Forelimb muscle (tissue), 1 donor: ENCODE measurements around the gene TMEM61. TPM values are rescaled to one million over a fixed set of nuclear protein-coding genes. Genes with fewer than 3 reads are reported as not detected.
"Not testable (repeated sequence)": the region's sequence is repeated elsewhere in the genome, so short reads cannot be mapped to it uniquely, and the experiment has no call there.

Experiments
- DNase-seq: peaks from one replicate; pipeline ENCODE4 v3.0.0-alpha.2; 2013; ENCODE audit warnings: low read depth
- polyA plus RNA-seq: library from polyadenylated mRNA; unstranded; fragments of 120-200 nt; gene quantifications from one replicate; pipeline ENCODE4 v1.2.1, GENCODE V29; 2013; ENCODE audit not compliant: insufficient read length

The TMEM61 gene
- polyA plus RNA-seq, 1 donor, result not detected

DNA sequence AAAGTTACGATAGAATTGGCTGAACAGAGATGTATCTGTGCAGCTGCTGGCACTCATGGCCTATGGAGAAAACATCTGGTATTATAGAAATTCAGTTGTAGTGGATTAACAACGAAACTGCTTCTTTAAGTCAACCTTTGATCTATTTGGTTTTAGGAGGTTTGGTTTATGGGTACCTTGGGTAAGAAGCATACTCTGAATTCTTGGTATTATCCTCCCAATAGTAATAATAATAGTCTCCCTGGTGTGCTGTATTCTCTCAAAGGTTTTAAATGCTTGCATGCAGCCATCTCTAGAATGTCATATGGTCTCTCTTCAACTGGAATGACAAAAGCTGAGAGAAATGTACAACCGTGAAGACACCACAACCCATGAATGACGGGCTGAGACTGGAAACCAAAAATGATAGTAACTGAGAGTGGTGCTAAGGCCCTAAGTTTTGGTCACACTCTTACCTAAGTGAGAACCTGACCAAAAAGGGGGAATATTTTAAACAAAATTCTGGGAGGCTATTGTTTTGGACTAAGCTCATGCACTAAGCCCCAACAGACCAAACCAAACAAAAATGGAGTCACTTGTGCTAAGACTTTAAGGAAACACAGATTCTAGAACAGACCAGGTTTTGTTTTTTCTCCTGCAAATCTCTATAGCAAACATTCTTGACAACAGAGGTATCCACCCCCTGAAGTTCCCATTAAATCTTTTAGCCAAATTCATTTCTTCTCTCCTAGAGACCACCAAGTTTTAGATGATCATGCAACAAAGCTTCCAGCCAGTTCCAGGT, 17.6 kb upstream of the TMEM61 start:
- DNase-seq, result no peak

DNA sequence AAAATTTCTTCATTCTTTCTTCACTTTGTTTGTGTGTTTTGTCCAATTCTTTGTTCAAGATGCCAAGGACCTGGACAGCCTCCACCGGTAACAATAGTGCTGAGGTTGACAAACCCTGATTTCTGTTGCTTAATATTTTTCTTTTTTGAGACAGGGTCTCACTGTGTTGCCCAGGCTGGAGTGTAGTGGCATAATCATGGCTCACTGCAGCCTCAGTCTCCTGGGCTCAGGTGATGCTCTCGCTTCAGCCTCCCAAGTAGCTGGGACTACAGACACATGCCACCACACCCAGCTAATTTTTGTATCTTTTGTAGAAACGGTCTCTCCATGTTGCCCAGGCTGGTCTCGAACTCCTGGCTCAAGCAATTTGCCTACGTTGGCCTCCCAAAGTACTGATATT, 16.6 kb upstream of the TMEM61 start:
- not testable (repeated sequence) for DNase-seq

DNA sequence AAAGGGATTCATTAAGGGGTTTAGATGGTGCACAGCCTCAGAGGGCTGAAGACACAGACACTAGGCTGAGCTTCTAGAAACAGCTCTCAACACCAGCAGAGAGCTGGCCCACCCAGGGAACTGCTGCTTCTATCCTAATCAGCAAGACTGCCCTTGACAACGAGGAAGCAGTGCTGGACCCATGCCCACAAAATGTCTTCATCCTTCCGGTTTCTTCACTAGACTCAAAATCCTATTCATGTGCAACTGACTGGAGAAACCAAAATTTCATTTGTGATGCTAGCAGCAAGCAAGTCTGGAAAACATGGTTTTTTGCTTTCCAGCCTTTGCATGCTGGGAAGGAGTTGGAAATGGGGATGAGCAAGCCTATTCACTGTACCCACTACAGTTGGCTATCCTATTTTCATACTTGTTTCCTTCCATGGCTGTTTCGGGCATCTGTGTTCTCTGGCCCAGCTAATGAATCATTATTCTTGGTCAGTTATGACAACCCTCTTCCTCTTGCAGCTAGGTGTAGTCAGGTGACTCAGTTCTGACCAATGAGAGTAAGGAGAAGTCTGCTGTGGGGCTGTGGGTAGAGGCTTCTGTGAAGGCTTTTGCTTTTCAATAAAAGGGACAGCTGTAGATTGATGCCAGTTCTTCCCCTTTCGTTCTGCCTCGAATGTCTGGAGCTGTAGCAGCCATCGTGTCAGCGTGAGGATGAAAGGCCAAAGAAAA, 14.6 kb upstream of the TMEM61 start:
- no peak for DNase-seq

DNA sequence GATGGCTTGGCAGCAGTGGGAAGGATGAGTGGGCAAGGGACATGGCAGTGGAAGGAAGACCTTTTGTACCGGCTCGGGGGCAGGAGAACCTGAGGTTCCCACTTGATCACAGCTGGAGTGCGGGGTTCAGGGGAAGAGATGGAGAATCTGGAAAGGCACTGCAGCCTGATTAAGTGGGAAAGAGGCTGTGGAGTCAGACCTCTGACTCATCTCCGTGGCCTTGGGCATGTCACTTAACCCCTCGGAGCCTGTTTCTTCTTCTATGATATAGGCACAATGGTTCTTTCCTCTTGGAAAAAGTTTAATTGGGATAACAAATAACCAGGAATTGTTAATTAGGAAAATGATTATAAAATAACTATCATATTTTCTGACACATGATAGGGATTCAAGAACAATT, 13.1 kb upstream of the TMEM61 start:
- no peak for DNase-seq

DNA sequence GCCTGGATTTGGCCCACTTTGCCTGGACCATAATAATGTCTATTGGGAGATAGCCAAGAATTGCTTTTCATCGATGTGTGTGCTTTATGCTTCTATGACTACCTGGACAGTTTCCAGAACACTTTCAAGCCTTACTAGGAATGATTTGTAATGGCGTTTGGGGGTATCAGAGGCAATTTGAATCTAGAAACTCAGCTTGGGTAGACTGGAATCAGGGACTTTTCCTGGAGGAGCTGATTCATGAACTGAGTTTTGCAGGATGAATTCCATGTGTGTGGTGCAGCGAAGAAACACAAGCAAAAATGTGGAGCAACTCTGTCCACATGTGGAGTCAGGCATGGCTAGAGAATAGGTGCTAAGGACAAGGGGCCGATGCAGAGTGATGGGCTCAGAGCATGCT, 11.9 kb upstream of the TMEM61 start:
- no peak for DNase-seq

DNA sequence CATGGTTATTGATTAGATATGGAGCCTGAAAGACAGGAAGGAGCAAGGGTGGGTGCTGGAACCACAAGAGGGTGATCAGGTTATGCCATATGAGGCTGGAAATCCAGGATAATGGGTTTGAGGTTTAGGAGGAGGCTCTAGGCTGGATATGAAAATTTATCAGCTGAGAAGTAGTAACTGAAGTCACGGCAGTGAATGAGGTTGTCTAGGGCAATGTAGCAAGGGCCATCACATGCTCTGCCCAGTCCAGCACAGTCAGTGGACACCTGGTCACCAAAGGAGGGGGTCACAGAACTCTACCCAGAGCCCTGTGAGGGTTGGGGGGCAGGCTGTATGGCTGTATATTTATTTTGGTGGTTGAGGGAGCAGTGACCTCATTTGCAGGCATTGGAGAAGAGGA, 10.5 kb upstream of the TMEM61 start:
- no peak for DNase-seq

DNA sequence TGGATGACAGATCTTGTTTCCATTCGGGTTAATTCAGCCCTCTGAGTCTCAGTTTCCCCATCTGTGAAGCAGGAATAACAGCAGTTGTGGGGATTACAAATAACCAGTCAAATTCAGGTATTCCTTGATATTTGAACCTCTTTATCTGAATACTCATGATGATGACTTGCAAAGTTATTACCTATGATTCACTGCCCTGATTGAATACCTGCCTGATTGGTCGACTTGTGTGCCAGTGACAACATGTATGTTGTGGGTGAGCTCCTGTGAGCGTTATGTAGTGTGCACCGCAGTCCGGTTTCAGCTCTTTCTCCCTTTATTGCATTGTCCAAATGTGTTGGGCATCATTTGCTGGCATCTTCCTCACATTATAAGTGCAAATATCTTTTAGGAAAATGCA, 9.5 kb upstream of the TMEM61 start:
- no peak for DNase-seq

DNA sequence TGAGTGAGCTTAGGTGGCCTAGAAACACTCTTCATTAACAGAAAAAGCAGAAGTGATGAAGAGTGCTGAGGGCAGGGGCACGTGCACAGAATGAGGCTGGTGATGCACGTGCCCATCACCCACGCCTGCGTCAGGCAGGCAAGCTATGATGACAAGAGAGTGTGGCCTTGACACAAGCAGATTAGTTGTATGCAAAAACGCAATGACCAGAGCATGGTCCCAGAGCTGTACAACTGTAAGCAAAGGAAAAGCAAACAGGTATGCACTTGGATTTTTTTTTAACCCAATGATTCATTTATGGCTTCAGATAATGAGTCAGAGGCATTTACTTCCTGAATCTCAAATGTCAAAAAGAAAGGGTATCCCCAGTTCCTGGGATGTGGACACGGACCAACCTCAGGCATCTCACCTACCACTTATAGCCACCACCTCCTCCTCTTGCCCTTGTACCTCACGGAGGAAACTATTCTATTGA, 9.1 kb upstream of the TMEM61 start:
- no peak for DNase-seq

DNA sequence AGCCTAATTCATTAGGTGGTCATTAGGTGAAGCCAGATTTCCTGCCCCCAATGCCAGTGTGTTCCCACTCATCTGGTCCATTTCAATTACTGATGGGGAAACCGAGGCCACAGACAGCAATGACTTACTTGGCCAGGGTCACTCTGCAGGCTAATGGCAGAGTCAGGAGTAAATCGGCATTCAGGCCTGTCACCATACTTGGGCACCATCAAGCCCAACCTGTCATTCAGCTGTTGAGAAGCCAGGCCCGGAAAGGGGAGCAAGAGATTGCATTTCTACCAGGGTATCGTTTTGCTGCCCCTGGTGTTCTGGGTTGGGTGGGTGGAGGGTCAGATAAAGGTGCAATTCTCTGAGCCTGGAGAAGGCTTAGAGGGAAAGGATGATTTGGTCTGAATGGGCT, 8.0 kb upstream of the TMEM61 start:
- DNase-seq, result no peak

DNA sequence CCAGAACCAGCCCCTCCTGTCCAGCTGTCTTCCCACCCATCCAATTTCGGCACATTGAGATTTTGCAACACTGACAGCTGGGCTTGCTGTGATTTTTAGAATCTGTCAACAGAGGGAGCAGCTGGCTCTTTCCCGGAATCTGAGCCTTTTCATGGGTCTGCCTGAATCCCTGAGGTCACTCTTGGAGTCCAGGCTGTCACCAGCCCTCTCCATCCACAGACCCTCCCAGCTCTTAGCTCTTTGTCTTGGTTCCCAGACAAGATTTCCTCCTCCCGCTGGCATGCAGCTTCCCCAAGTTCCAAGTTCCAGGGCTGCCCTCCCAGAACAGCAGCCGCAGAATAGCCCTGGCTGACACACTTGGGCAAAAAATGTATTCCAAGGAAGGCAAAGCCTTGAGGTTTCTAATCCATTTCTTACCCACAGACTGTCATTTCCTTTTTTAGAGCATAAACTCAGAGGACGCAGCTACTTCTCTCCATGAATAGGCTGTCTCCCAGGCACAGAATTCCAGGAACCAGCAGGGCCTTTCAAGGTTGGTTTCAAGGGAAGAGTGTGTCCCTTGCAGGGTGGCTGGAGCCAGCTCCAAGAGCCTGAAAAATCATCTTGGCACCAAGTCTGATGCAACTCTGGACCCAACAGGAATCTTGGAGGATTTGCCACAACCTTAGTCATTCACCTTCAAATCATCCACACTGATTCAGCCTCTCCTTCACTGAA, 7.1 kb upstream of the TMEM61 start:
- no peak for DNase-seq

DNA sequence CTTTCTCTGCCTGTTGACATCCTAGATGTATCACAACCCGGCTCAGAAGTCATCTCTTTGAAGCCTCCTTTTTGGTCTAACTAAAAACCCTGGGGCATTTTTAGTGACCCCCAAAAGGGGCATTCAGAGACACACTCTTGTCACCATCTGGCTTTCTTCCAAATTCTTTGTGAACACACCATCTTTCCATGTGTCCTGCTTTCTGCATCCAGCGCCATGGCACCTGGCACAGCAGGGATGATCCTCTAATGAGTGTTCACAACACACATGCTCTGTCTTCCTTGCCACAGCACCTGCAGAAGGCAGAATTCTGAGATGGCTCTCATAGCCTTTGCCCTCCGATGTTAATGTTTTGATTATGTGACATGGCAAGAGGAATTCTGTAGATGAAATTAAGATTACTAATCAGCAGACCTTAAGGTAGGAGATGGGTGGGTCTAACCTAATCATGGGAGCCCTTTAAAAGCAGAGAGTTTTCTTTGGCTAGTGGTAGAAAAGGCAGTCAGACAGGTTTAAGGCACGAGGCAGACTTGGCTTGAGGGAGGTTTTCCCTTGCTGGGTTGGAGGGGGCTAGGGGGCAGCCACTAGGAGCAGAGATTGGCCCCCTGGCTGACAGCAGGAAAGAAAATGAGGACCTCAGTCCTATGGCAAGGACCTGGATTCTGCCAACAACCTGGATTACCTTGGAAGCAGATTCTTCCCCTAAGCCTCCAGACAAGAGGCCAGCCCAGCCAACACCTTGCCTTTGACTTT, 4.9 kb upstream of the TMEM61 start:
- DNase-seq, result no peak

DNA sequence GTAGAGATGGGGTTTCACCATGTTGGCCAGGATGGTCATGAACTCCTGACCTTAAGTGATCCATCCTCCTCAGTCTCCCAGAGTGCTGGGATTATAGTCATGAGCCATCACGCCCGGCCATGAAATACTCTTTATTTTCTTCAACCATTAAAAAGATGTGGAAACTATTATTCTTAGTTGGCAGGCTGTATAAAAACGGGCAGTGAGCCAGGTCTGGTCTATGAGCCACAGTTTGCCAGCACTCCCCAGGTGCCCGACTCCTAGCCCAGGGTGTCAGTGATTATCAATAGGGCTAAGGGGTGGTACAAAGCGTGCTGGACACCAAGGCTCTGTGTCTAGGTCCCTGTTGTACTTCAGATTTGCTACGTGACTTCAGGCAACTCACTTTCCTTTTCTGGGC, 3.7 kb upstream of the TMEM61 start:
- no peak for DNase-seq

DNA sequence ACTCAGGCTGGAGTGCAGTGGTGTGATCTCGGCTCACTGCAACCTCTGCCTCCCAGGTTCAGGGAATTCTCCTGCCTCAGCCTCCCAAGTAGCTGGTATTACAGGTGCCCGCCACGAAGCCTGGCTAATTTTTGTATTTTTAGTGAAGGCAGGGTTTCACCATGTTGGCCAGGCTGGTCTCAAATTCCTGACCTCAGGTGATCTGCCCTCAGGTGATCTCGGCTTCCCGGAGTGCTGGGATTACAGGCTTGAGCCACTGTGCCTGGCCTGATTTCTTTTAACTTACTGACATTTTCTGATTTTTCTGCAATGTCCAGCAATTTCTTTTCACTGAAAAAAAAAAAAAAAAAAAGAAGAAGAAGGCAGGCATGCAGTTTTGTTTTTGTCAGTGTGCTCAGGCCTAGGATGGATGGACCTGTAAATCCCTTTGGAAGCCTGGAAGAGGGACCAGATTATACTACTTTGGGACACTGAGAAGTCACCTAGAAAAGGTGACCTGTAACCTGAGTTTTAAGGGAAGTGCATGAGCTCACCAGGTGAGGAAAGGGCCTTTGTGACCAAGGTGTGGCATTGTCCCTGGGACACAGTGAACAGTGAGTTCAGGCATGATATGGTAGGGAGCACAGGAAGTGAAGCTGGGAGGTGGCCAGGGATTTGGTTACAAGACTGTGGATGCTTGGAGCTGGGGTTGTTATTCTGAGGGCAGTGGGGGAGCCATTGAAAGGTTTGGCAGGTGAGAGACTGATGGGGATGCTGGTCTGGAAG, 2.7 kb upstream of the TMEM61 start:
- DNase-seq, result no peak

DNA sequence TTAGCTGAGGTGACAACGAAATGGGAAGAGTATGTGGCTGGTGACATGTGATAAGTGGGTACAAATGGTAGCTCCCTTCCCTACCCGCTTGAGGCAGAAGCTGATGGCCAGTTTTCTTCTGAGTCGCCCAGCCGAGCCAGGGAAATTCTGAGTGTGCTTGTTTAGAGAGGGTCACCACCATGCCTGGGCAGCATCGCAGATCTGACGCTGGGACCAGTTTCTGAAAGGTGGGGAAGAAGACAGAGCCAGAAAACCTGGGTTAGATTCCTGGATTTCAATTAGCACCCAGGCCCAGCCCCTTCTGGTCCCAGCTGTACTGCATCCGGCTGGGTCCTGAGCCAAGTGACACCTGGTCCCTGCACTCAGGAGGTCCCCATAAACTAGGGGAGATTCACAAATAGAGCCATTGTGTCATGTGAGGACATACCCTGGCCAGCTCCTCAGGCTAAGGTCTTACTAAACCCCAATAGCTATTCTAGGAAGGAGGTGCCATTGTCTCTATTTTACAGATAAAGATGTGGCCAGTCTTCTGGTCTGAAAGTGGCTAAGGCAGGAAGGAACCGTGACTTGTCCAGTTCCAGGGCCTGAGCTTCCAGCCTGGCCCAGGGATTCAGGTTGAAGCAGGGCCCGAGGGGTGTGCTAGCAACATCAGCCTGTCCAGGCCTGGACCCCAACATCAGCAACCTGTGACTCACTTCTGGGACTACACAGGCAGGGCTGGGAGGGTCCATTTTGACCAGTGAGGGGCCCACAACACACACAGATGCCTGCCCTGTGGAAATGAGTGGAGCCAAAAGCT, 1.7 kb upstream of the TMEM61 start:
- no peak for DNase-seq

DNA sequence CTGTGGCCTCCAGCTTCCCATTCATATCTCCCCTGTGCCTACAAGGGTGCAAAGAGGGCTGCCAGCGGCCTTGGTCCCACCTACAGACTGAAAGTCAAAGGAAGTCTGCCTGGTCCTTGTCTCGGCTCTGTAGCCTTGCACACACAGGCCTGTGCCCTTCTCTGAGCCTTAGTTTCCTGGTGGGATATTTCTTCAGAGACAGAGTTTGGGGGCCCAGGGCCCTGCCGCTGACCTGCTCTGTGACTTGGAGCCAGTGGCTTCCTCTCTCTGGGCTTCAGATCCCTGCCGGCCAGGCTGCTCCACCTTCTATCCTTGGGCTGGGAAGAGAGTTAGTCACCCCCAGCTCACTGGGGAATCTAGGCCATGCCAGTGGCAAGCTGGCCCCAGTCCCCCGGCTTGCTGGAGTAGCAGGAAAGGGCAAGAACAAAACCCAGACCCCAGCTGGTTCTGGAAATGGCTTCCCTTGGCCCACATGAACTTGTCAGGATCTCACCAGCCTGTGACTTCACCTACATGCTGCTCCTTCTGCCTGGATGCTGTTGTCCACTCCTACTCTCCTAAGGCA, 1.0 kb upstream of the TMEM61 start:
- DNase-seq, result no peak

DNA sequence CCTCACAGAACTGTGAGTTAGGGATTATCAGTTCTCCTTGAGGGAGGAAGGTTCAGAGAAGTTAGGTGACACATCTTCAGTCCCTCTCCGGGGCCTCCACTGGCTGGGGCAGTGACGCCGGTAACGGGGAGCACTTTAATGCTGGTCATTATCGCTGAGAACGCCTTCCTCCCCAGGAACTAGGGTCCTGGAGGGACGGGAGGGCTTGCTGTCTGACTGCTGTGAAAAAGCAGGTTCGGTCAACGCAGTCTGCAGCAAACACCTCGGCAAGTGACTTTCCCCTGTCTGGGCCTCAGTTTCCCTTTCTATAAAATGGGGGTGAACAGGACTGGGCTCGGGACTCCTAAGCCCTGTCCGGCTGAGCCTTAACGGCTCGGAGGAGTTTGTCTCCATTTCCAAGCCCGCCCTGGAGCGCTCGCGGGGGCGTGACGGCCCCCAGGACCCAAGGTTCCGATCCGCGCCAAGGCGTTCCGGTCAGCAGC, 341 bp upstream of the TMEM61 start:
- DNase-seq, result no peak

DNA sequence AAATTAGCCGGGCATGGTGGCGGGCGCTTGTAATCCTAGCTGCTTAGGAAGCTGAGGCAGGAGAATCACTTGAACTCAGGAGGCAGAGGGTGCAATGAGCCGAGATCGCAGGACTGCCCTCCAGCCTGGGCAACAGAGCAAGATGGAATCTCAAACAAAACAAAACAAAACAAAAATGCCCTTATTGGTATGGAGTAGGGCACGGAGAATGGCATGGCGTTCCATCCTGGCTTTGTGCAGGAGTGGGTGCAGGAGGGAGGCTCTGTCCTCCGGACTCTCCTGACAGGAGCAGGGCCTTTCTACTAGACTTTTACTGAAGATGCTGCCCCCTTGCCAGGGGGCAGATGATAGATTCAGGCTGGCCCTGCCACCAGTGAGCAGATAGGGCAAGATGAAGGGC, 1.0 kb downstream of the TMEM61 start:
- no peak for DNase-seq

DNA sequence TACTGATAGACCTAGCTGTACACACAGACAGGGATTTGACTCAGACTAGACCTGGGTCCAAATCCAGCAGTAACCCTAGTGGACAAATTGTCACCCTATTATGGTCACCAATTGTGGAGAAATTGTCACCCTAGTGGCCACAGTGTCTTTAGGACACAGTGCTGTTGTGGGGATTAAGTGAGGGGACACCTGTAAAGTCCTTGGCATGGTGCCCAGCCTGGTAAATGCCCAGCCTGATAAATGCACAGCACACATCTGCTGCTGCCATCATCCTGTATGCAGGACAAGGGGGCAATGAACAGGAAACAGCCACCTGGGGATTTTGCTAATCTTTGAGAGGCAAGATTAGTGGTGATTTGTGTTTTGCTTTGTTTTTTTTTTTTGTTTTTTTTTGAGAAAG, 2.3 kb downstream of the TMEM61 start:
- no peak for DNase-seq

DNA sequence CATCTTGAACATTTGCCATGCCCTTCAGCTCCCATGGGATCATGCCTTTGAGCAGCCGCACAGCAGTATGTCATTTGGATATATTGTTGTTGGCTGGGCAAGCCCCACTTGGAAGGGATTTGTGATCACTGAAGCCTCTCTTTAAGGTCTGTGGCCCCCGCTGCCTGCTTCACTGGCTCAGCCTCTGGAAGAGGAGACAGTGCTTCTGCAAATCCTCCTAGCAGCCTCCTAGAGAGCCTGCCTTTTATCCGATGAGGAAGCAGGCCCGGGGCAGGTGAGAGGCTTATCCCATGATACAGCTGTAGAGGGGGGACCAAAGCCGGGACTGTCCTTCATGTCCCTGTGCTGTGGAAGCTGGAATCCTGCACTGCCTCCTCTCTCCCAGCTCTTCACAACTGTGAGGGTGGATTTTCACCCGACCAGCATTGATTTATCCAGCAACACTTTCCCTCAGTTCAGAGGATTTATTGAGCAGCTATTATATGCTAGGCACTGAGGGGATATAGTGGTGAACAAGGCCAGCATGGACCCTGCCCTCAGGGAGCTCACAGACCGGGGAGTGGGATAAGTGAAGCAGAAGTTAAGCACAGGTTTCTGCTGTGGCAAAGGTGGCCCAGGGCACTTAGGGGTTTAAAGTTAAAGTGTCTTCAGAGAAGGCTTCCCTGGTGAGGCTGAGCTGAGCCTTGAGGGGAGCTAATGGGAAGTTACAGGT, 3.9 kb downstream of the TMEM61 start:
- no peak for DNase-seq
